Measurements from ENCODE around the gene EPAS1. TPM values are rescaled to one million over a fixed set of nuclear protein-coding genes. Genes with fewer than 3 reads are reported as not detected.

Gene EPAS1
- total RNA-seq, 4 donors from 2014 or later, result 126 to 249 (median 148) TPM

DNA sequence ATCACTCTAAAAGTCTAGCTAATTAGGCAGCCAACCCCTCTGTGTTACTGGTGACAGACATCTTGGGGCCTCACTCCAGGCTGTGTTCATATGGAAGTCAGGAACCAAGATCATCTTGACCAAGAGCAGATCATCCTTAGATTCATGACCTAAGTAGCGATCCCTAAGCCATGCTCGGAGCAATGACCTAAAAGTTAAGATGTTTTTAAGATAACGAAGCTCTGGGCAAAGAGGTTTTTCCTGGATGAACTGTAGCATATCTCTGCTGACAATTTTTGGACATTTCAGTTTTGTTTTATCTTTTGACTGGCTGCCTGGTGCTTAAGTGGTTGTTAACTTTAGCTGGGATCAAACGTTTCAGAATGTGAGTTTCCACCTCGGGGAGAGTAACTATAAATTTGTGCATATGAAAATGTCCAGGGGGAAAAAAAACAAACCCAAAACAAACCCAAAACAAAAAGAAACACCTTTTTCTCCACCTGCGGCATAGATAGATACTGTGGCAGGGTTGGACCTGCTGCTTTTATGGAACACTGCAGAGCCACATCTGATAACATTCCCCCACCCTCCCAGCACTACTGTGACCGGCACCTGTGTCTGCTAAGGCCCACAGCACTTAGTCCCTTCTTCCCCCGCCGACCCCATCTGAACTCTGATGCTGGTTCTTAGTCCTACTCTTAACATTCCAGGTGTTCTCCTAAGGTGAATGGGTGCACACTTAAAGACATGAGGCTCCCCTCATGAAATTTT, 45.5 kb downstream of the EPAS1 start:
- TF ChIP-seq CTCF (IDR thresholded peaks at IDR 0.05) (no peak), POLR2A (IDR thresholded peaks at IDR 0.05) (no peak)
- WGBS, 2 donors, result 83 to 85% methylated on average over 9 of the region's 9 CpGs
- intact Hi-C loops (cut with DNase I; ENCODE audit: low total_unique reads), result no loop called here
- no peak for DNase-seq (ENCODE audit: low spot score in 2 of 2)
- no peak overlapping the region for H3K4me3 ChIP-seq (ENCODE audit: low read depth, poor library complexity, severe bottlenecking)

GRCh38 chr2:46344706-46345105, 47.5 kb downstream of the EPAS1 start:
- intact Hi-C loops (cut with DNase I; ENCODE audit: low total_unique reads), result no loop called here
- TF ChIP-seq POLR2A (IDR thresholded peaks at IDR 0.05) (no peak), CTCF (IDR thresholded peaks at IDR 0.05) (no peak)
- no peak for DNase-seq (ENCODE audit: low spot score in 2 of 2)
- WGBS, 2 donors, result 61 to 73% methylated on average over 5 of the region's 5 CpGs
- H3K4me3 ChIP-seq (ENCODE audit: low read depth, poor library complexity, severe bottlenecking), result no peak overlapping the region

DNA sequence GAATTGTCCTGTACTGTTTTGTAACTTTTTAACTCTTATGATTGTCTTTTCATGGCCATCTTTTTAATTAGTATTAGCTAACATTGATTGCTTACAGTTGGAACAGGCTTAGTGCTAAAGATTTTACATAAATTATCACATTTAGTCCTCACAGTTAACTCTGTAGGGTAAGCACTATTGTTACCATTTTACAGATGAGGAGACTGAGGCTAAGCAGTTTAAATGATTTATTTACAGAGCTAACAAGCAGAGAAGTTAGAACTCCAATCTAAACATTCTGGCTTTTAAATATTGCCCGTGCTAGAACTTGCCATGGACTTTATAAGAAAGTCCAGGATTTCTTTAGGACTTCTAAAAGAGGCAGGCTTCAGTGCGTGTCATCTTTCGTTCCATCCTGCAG, 48.6 kb downstream of the EPAS1 start:
- no peak for DNase-seq (ENCODE audit: low spot score in 2 of 2)
- WGBS, 2 donors, result 88 to 92% methylated on average over 3 of the region's 3 CpGs

DNA sequence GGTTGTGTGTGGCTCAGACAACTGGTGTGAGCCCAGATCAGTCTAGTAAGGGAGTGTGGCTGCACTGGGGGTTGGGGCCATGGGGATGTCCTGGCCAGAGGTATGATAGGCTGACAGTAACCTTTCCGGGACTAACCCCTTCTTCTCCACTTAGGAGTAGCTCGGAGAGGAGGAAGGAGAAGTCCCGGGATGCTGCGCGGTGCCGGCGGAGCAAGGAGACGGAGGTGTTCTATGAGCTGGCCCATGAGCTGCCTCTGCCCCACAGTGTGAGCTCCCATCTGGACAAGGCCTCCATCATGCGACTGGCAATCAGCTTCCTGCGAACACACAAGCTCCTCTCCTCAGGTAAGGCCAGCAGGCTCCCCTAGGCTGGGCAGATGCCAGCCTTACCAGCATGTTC, 49.5 kb downstream of the EPAS1 start:
- no peak for DNase-seq (ENCODE audit: low spot score in 2 of 2)
- intact Hi-C loops (cut with DNase I; ENCODE audit: low total_unique reads), result no loop called here

More for the DNA sequence above, 48.6 kb downstream of the EPAS1 start:
- intact Hi-C loops (cut with DNase I; ENCODE audit: low total_unique reads), result no loop called here
- H3K4me3 ChIP-seq (ENCODE audit: low read depth, poor library complexity, severe bottlenecking), result no peak overlapping the region
- TF ChIP-seq POLR2A (IDR thresholded peaks at IDR 0.05), result no peak
- TF ChIP-seq CTCF (IDR thresholded peaks at IDR 0.05), result no peak

DNA sequence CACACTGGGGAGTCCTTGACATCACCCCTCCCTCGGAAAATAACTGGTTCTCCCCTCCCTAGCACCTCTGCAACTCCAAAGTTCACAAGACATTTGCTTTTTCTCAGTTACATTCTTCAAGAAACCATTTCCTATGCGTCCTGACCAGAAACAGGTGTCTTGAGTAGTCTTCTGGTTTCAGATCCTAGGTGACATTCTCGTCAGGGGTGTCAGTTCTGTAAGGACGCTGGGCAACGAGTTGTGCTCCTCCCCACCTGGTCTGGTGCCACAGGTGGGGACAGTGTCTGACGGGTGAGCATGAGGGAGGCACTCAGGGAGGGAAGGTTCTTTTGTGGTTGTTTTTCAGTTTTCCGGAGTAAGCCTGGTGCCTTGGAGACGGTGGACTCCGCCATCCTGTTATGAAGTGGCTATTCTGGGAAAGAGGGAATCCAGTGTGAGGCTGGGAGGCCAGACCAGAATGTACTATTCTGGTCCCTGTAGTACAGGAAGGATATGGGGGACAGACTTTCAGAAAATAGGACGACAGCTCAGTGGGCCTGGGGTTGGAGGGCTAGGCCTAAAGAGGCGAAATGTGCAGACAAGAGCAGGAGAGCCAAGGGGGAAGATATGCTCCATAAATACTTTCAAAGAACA, 50.6 kb downstream of the EPAS1 start:
- no peak for DNase-seq (ENCODE audit: low spot score in 2 of 2)
- WGBS, 2 donors, result 79 to 85% methylated on average over 11 of the region's 11 CpGs
- intact Hi-C loops (cut with DNase I; ENCODE audit: low total_unique reads), result no loop called here
- no peak for TF ChIP-seq POLR2A (IDR thresholded peaks at IDR 0.05)
- H3K4me3 ChIP-seq (ENCODE audit: low read depth, poor library complexity, severe bottlenecking), result no peak overlapping the region

More for the DNA sequence above, 49.5 kb downstream of the EPAS1 start:
- 94 to 96% methylated on average over 10 of the region's 10 CpGs for WGBS, 2 donors
- H3K4me3 ChIP-seq (ENCODE audit: low read depth, poor library complexity, severe bottlenecking), result no peak overlapping the region
- no peak for TF ChIP-seq POLR2A (IDR thresholded peaks at IDR 0.05)
- no peak for TF ChIP-seq CTCF (IDR thresholded peaks at IDR 0.05)

GRCh38 chr2:46349115-46349547, 51.9 kb downstream of the EPAS1 start:
- no peak for DNase-seq (ENCODE audit: low spot score in 2 of 2)
- intact Hi-C loops (cut with DNase I; ENCODE audit: low total_unique reads), result no loop called here
- no peak overlapping the region for H3K4me3 ChIP-seq (ENCODE audit: low read depth, poor library complexity, severe bottlenecking)
- 86 to 94% methylated on average over 6 of the region's 6 CpGs for WGBS, 2 donors
- no peak for TF ChIP-seq CTCF (IDR thresholded peaks at IDR 0.05)
- no peak for TF ChIP-seq POLR2A (IDR thresholded peaks at IDR 0.05)
